GM19324 (cell line): ENCODE data around the gene POLR3H.

Experiments used
- ATAC-seq: cut with Tn5 transposase; IDR thresholded peaks from one replicate; pipeline ENCODE4 v1.9.1; 2021; ENCODE audit warnings: mild to moderate bottlenecking, moderate library complexity; ENCODE audit not compliant: unreplicated experiment, low FRiP score

Gene POLR3H

GRCh38 chr22:41539146-41540005 is 4.9 kb downstream of the POLR3H start:
- ATAC-seq = no peak

GRCh38 chr22:41538583-41538982 is 5.7 kb downstream of the POLR3H start:
- no peak for ATAC-seq

DNA sequence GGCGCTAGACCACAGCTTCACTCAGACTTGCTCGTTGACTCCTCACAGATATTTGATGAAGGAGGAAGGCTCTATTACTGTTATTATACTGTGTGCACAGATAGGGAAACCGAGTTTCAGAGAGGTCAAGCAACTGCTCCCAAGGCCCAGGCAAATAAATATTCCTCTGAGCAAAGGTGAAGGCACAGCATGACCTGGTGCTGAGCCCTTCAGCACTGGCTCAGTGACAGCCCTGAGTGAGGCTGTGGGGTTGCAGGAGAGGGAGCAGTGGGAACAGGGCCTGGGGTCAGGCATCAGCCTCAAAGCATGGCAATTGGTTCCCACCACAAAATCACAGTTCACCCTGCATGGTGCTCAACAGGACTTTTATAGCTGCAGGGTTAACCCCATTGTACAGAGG is 7.1 kb downstream of the POLR3H start:
- ATAC-seq = no peak

DNA sequence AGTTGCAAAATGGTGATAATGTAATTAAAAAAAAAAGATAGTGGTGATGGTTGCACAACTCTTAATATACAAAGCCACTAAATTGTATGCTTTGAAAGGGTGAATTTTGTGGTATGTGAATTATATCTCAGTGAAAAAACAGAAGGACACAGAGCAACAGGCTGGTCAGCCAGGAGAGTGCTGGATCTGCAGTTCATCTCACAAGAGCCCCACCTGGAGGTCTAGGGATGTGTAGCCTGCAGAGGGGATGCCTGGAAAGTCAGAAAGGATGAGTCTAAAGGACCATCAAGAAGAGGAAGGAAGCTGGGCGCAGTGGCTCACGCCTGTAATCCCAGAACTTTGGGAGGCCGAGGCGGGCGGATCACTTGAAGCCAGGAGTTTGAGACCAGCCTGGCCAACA is 9.0 kb downstream of the POLR3H start:
- ATAC-seq = no peak

- ATAC-seq = no peak
These were observed 10.1 kb downstream of the POLR3H start for GRCh38 chr22:41534219-41534618.

DNA sequence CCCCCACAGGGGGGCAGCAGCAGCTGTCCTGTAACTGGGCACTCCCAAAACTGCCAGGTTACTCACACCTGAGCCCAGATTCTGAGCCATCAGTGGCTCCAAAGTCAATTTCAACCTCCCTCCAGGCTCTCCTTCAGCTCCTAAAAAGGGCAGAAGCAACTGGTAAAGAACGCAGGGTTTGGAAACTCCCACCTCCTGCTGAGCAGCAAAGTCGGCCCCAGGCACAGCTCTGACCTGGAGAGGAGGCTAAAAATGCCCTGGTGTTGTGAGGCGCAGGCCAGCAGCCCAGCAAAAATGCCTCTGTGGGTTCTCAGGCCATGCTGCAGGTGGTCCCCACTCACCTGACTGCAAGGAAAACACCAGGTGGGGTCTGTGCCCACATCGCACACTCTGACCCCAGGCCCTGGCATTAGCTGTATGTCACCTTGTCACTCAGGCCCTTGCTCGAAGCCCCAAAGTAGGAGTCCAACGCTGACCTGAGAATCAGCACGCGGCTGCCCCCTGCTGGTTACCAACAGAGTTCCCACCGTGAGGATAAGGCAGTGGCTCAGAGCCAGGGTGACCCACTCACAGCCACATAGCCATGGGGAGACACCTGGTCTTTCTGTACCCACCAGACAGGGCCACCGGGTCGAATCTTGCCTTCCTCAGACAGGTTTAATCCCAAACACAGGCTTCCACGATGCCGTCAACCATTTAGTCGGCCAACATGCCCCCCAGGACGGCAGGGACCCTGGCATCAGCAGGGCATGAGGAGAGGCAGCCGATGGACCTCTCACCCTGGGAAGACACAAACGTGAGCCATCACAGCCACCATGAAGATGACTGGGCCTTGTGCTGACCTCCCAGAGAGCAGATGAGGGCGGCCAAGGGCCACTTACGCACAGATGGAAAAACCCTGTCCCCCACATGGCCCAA is 11.1 kb downstream of the POLR3H start:
- ATAC-seq = no peak

DNA sequence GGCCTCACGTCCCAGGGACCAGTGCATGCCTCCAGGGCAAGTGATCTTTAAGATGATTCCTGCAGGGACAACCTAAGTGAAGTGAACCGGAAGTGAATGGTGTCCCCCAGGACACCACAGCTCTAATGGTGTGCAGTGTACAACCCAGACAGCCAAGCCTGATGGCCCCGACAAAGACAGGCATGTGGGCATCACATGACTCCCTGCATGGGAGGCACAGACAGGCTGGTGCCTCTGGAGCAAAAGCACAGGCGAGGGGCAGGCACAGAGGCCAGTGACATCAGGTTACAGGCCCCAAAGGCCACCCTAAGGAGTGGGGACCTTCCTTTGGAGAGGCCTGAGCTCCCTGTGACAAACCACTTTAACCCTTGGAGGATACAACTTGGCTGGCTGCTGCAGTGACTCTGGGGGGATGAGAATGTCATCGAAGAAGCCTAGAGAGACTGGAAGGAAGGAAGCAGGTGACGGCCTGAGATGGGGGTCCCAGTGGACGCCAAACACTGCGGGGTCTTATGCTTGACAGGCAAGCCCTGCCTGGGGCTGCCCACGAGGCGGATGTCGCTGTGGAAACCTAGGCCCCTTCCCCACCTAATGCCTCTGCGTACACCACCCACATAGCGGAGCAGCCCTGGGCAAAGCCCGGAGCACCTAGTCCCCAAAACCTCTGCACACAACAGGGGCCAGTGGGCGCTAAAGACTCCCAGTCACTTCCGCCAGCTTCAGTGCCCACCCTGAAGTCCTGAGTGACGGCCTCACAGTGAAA is 12.4 kb downstream of the POLR3H start:
- ATAC-seq = no peak

DNA sequence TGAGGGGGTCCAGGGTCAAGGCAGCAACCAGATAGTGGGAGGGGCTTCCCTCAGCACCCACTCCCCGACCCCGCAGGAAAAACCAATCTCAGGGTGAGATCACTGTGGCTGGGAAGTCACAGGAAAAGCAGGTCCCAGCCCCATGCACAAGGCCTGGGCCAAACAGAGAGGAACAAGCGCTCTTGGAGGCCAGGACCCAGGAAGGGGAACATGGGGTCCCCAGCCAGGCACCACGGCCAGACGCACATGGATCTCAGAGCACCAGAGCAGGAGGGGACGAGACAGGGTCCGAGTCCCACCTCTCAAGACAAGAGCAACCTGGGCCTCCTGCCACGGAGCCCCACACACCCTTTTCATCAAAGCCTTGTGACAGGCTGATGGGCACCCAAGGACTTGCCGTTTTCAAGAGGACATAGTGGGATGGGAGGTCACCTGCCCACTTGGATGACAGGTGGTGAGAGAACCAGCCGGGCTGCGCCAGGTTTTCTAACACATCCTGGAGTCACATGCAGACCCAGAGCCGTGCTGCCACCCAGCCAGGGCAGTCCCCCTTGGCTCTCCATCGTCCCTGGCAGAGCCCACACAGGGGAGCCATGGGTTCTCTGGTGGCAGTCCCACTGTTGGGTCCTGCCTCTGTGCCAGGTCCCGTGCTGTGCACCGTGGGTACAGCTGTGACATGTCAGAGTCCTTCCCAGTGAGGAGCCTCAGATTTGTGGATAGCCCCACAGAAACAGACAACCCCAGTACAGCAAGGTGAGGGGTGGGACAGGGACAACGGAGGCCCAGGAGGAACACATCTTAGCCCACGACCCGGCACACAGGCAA is 13.2 kb downstream of the POLR3H start:
- ATAC-seq = no peak

GRCh38 chr22:41528938-41529561 is 15.2 kb downstream of the POLR3H start:
- no peak for ATAC-seq

GRCh38 chr22:41528132-41528766 is 16.0 kb downstream of the POLR3H start:
- ATAC-seq = no peak

GRCh38 chr22:41526830-41527799 is 17.2 kb downstream of the POLR3H start:
- no peak for ATAC-seq

DNA sequence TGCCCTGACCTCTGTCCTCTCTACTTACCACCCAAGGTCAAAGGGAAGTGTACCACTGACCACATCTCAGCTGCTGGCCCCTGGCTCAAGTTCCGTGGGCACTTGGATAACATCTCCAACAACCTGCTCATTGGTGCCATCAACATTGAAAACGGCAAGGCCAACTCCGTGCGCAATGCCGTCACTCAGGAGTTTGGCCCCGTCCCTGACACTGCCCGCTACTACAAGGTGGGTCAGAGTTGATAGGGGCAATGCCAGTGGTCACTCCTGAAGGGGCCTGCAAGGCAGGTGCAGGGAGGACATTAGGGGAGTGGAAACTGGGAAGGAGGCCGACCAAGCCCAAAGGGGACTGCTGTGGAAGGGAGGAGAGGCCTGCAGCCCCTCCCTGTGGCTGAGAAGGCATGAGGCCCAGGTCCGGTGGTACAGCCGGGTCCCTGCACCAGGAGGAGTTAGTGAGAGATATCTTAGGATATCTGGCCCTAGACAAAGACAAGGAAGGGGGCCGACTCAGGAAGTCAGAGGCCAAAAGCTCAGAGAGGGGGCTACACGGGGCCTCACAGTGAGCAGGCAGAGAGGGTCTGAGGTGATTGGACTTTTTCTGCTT is 17.9 kb downstream of the POLR3H start:
- ATAC-seq = no peak

DNA sequence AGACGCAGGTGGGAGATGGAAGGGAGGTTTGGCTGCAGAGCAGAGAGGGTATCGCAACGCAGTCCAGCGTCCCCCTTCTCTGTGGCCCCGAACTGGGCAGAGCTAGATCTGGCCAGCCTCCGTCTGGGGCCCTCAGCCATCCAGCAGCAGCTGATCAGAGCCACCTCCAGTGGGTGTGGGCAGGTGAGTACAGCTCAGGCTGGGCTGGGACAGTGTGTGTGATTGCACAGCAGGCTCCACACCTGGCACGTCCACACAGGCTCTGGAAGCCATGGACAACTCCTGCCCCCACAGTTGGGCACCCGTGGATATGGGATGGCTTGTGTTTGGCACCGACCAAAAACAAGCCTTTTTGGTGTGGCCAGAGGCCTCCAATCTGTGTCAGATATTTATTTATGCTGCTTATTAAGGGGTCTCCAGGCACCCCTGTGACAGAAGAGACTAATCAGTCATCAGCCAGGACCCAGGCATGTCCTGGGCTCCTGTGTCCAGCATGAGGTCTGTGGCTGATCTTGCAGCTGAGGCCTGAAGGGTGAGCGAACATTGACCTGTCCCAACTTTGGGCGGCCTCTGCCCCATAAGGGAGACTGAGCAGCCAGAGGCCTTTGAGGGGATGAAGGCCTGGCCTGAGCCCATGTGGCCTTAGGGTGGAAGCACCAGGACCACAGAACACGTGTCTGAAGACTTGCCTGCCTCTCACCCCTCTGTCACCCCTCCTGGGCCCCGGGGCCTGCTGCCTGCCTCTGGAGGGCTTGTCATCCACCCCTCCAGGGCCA is 18.6 kb downstream of the POLR3H start:
- ATAC-seq = no peak

DNA sequence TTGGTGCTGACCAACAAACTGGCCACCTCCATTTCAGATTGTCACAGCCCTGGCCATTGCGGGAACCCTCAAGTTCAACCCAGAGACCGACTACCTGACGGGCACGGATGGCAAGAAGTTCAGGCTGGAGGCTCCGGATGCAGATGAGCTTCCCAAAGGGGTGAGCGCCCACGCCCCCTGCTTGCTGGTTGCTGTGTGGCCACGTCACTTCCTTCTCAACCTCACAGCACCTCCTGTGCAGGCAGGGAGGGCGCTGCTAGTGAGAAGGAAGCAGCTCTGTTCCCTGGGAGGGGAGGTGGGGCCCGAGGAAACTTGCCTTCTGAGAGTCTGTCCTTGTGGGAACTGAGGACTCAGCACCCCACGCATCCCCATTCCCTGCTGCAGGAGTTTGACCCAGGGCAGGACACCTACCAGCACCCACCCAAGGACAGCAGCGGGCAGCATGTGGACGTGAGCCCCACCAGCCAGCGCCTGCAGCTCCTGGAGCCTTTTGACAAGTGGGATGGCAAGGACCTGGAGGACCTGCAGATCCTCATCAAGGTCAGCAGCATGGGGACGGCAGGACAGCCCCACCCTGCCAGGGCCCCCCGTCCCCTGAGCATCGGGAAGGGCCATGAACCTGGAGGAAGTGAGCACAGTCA is 19.3 kb downstream of the POLR3H start:
- ATAC-seq = no peak

DNA sequence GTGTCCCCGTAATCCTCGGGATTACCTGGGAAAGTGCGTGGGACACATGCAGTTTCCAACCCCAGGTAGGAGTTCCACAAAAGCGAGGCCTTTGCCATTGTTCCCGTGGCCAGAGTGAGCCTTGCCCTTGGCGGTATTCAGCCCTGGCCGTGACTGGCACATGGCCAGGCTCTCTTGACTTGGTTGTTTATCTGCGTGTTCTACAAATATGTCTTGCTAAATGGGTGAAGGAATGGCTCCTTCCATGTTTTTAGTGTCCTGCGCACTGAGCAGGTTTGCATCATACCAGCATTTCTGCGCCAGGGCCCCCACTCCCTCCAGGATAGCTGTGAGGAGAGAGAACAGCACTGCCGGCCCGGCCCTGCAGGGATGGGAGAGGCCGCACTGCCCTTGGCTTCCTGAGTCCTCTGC is 20.0 kb downstream of the POLR3H start:
- ATAC-seq = no peak
